ENCODE measurements around the gene ELL.
A peak's percentile ranks its signal among the peaks of the same experiment; 100 is the strongest.

The ELL gene

DNA sequence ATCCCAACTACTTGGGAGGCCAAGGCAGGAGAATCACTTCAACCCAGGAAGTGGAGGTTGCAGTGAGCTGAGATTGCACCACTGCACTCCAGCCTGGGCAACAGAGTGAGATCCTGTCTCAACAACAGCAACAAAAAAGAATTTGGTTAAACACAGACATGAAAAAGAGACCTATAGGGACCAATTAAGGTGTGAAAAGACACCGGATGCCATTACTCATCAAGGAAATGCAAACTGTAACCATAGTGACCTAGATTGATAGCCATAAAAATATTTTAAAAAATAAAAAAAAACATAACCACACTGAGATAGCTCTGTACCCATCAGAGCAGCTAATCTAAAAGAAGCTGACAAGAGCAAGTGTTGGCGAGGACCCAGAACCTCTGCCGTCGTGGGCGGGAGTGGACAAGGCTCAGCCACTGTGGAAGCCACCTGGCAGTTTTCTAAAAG is 46.8 kb downstream of the ELL start:
- Histone ChIP-seq H3K36me3 (ENCODE audit: insufficient read depth, insufficient read length, low read length) (peaks cover 21% of the 10 kb centered on the region), H3K9me3 (ENCODE audit: insufficient read depth, low read length) (no peaks in the 10 kb centered on the region), H3K4me3 (ENCODE audit: insufficient read length, low read depth) (no peak overlapping the region), H3K9ac (ENCODE audit: insufficient read length, low read depth) (no peak overlapping the region), H3K27me3 (ENCODE audit: insufficient read depth, insufficient read length) (no peaks in the 10 kb centered on the region), H3K4me1 (ENCODE audit: insufficient read depth, insufficient read length) (peaks cover 17% of the 10 kb centered on the region)
- no peak for TF ChIP-seq ZNF274 (IDR thresholded peaks at IDR 0.05; ENCODE audit: low read depth, low read length)
- no peak for TF ChIP-seq SUZ12 (IDR thresholded peaks at IDR 0.05; ENCODE audit: extremely low read depth, insufficient read depth, insufficient read length)
- DNase-seq (ENCODE audit: low read depth, low spot score) = no peak

DNA sequence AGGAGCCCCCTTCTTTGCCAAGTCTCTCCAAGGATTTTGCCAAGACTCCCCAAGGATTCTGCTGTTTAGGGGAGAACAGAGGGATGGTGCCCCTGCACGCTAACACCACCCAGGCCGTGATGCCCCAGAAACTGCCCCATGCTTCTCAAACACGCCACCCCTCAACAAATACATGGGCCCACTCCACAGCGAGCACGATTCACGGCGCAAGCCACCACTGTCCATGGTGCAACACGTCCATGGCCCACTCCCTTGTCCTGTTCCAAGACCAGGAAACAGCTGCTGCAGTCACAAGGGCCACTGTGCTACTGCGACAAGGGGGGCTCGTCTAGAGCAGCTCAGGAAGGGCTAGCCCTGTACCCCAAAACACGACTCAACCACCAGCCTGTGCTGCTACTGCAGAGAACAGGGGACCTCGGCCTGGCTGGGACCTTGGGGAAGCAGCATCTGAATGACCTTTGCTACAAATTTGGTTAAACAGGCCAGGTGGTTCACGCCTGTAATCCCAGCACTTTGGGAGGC is 47.4 kb downstream of the ELL start:
- no peak for DNase-seq (ENCODE audit: low read depth, low spot score)
- TF ChIP-seq YY1 (IDR thresholded peaks at IDR 0.05; ENCODE audit: insufficient read depth, insufficient read length) = no peak
- TF ChIP-seq SUZ12 (IDR thresholded peaks at IDR 0.05; ENCODE audit: extremely low read depth, insufficient read depth, insufficient read length) = no peak
- TF ChIP-seq ZNF274 (IDR thresholded peaks at IDR 0.05; ENCODE audit: low read depth, low read length) = no peak
- Histone ChIP-seq H3K9ac (ENCODE audit: insufficient read length, low read depth) (no peak overlapping the region), H3K27me3 (ENCODE audit: insufficient read depth, insufficient read length) (no peaks in the 10 kb centered on the region), H3K4me1 (ENCODE audit: insufficient read depth, insufficient read length) (peaks cover 18% of the 10 kb centered on the region), H3K9me3 (ENCODE audit: insufficient read depth, low read length) (no peaks in the 10 kb centered on the region), H3K36me3 (ENCODE audit: insufficient read depth, insufficient read length, low read length) (peaks cover 23% of the 10 kb centered on the region), H3K4me3 (ENCODE audit: insufficient read length, low read depth) (no peak overlapping the region)

DNA sequence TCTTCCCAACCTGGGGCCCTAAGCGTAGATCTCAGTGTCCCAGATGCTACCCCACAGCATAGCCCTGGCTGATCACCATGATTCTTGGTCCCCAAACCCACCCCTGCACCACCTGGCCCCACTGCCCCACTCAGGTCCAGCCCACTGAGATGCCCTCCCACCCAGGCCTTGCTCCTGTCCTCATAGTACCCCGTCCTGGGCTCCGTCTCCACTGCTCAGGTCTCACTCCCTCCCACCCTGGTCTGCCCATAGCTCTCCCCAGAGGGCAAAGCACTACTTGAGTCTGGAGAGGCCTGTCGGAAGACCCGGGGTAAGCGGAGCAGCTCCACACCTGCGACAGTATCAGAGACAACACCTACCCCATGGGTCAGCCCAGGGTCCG is 48.2 kb downstream of the ELL start:
- TF ChIP-seq YY1 (IDR thresholded peaks at IDR 0.05; ENCODE audit: insufficient read depth, insufficient read length) (no peak), SUZ12 (IDR thresholded peaks at IDR 0.05; ENCODE audit: extremely low read depth, insufficient read depth, insufficient read length) (no peak), ZNF274 (IDR thresholded peaks at IDR 0.05; ENCODE audit: low read depth, low read length) (no peak)
- Histone ChIP-seq H3K4me3 (ENCODE audit: insufficient read length, low read depth) (no peak overlapping the region), H3K27me3 (ENCODE audit: insufficient read depth, insufficient read length) (no peaks in the 10 kb centered on the region), H3K36me3 (ENCODE audit: insufficient read depth, insufficient read length, low read length) (peaks cover 30% of the 10 kb centered on the region), H3K9me3 (ENCODE audit: insufficient read depth, low read length) (no peaks in the 10 kb centered on the region), H3K4me1 (ENCODE audit: insufficient read depth, insufficient read length) (peaks cover 16% of the 10 kb centered on the region), H3K9ac (ENCODE audit: insufficient read length, low read depth) (no peak overlapping the region)
- no peak for DNase-seq (ENCODE audit: low read depth, low spot score)

DNA sequence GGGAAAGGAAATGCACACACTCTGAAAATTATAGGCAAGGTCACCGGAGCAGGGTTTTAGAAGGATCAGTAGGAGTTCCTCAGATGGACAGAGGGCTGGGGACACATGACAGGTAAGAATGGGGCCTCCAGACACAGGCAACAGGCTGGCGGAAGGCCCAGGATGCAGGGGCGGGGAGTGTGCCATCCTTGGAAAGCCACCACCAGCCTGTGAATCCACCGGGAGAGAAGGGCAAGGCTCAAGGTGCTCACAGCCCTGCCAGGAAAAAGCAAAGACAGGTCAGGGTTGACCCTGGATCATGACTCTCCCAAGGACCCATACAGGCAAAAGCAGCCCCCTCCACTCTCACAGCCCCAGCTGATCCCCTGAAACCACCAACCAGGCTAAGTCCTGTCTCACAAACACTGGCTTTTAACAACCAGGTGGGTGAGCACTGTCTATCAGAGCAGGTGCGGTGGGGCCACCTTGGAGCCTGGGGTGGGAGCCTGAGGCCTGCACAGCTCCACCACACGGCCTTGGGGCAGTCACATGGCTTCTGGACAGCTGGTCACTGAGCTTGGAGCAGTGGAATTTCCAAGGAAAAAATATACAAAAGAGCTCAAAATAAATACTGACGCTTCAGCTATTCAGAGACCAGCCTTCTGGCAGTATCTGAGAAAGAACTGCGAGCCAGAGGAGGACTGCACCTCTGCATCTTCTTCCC is 48.7 kb downstream of the ELL start:
- TF ChIP-seq SUZ12 (IDR thresholded peaks at IDR 0.05; ENCODE audit: extremely low read depth, insufficient read depth, insufficient read length) (no peak), YY1 (IDR thresholded peaks at IDR 0.05; ENCODE audit: insufficient read depth, insufficient read length) (no peak), ZNF274 (IDR thresholded peaks at IDR 0.05; ENCODE audit: low read depth, low read length) (no peak)
- no peak for DNase-seq (ENCODE audit: low read depth, low spot score)
- Histone ChIP-seq H3K9ac (ENCODE audit: insufficient read length, low read depth) (no peak overlapping the region), H3K4me1 (ENCODE audit: insufficient read depth, insufficient read length) (peaks cover 19% of the 10 kb centered on the region), H3K4me3 (ENCODE audit: insufficient read length, low read depth) (no peak overlapping the region), H3K27me3 (ENCODE audit: insufficient read depth, insufficient read length) (no peaks in the 10 kb centered on the region), H3K36me3 (ENCODE audit: insufficient read depth, insufficient read length, low read length) (peaks cover 32% of the 10 kb centered on the region), H3K9me3 (ENCODE audit: insufficient read depth, low read length) (no peaks in the 10 kb centered on the region)

DNA sequence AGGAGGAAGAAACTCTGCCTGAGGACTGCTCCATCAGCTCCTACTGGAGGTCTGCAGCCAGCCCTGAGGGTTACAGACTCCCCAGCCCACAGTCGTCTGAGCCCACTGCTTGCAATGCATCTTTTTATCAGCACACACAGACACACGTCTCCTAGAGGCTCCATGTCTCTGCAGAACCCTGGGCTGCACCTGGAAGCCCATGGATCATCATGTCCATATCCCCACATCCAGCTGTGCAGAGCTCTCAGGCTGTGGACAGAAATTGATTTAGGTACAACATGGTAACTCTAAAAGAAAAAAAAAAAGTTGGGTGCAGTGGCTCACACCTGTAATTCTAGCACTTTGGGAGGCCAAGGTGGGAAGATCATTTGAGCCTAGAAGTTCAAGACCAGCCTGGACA is 51.1 kb downstream of the ELL start:
- H3K27me3 ChIP-seq (ENCODE audit: insufficient read depth, insufficient read length) = no peaks in the 10 kb centered on the region

DNA sequence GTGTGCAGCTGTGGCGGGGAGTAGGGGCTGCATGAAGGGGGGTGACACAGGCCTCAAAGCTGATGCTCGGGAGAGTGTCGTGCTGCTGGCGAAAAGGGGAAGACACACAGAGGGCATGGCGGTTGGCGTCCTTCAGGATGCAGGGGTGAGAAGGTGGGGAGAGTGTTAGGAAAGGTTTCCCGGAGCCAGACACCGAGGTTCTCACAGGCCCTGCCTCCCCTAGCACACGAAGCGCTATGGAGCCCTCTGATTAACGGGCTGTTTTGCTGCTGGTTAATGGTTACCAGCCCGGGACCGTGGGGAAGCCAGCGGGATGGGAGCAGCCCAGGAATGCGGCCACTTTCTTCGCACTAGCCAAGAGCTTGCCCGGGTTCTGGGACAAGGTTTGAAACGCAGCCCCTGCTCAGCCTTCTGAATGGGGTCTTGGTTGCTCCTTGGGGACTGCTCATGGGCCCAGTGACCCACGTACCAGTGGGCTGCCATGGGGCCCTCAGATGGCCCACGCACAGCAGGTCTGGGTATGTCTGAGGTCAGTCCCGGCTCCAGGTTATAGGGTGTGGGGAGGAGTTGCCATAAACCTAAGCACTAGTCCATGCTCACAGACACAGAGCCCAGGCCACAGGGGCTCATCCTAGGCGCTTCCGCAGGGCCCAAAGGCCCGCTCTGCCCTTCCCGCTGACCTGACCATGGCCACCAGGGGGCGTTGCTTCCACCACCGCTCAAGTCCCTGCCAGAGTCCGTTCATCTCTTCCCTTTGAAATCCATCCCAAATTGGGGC is 52.6 kb downstream of the ELL start:
- peak; percentile 56 for DNase-seq (ENCODE audit: low read depth, low spot score)
- no peaks in the 10 kb centered on the region for H3K9me3 ChIP-seq (ENCODE audit: insufficient read depth, low read length)
- no peak overlapping the region for H3K4me3 ChIP-seq (ENCODE audit: insufficient read length, low read depth)
- H3K36me3 ChIP-seq (ENCODE audit: insufficient read depth, insufficient read length, low read length) = peaks cover 52% of the 10 kb centered on the region
- peak overlapping the region; percentile 47 for H3K9ac ChIP-seq (ENCODE audit: insufficient read length, low read depth)
- no peak for TF ChIP-seq SUZ12 (IDR thresholded peaks at IDR 0.05; ENCODE audit: extremely low read depth, insufficient read depth, insufficient read length)
- TF ChIP-seq ZNF274 (IDR thresholded peaks at IDR 0.05; ENCODE audit: low read depth, low read length) = no peak
- TF ChIP-seq YY1 (IDR thresholded peaks at IDR 0.05; ENCODE audit: insufficient read depth, insufficient read length) = no peak
- H3K27me3 ChIP-seq (ENCODE audit: insufficient read depth, insufficient read length) = no peaks in the 10 kb centered on the region
- peaks cover 28% of the 10 kb centered on the region for H3K4me1 ChIP-seq (ENCODE audit: insufficient read depth, insufficient read length)

More for the DNA sequence above, 51.1 kb downstream of the ELL start:
- Histone ChIP-seq H3K4me1 (ENCODE audit: insufficient read depth, insufficient read length) (peaks cover 23% of the 10 kb centered on the region), H3K9me3 (ENCODE audit: insufficient read depth, low read length) (no peaks in the 10 kb centered on the region), H3K36me3 (ENCODE audit: insufficient read depth, insufficient read length, low read length) (peaks cover 37% of the 10 kb centered on the region), H3K4me3 (ENCODE audit: insufficient read length, low read depth) (no peak overlapping the region), H3K9ac (ENCODE audit: insufficient read length, low read depth) (no peak overlapping the region)
- TF ChIP-seq ZNF274 (IDR thresholded peaks at IDR 0.05; ENCODE audit: low read depth, low read length) = no peak
- no peak for TF ChIP-seq SUZ12 (IDR thresholded peaks at IDR 0.05; ENCODE audit: extremely low read depth, insufficient read depth, insufficient read length)
- no peak for TF ChIP-seq YY1 (IDR thresholded peaks at IDR 0.05; ENCODE audit: insufficient read depth, insufficient read length)
- no peak for DNase-seq (ENCODE audit: low read depth, low spot score)

DNA sequence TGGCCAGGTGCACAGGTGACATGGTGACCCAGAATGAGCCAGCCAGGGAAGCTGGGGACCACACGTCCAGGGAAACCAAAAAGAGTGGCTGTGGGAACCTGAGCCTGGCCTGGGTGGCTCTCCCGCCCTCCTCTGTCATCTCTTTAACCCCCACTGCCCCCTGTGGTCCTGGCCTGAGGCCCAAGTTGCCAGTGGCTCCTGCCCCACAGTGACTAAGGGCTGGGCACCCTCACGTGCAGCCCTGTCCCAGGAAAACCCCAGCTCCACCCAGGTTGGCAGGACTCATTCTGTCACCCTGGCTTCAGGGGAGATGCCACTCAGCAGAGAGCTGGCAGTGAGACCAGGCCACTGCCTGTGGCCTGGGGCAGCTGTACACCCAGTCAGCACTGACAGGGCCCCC is 53.4 kb downstream of the ELL start:
- Histone ChIP-seq H3K4me3 (ENCODE audit: insufficient read length, low read depth) (no peak overlapping the region), H3K9me3 (ENCODE audit: insufficient read depth, low read length) (no peaks in the 10 kb centered on the region), H3K27me3 (ENCODE audit: insufficient read depth, insufficient read length) (no peaks in the 10 kb centered on the region), H3K4me1 (ENCODE audit: insufficient read depth, insufficient read length) (peaks cover 29% of the 10 kb centered on the region), H3K9ac (ENCODE audit: insufficient read length, low read depth) (peak overlapping the region; percentile 17), H3K36me3 (ENCODE audit: insufficient read depth, insufficient read length, low read length) (peaks cover 53% of the 10 kb centered on the region)
- DNase-seq (ENCODE audit: low read depth, low spot score) = no peak
- TF ChIP-seq ZNF274 (IDR thresholded peaks at IDR 0.05; ENCODE audit: low read depth, low read length) (no peak), SUZ12 (IDR thresholded peaks at IDR 0.05; ENCODE audit: extremely low read depth, insufficient read depth, insufficient read length) (no peak), YY1 (IDR thresholded peaks at IDR 0.05; ENCODE audit: insufficient read depth, insufficient read length) (no peak)
